ENCODE results near the gene HSPB6.

HSPB6 gene

GRCh38 chr19:35760711-35761349, 4.0 kb upstream of the HSPB6 start:
- H2BK15ac ChIP-seq (ENCODE audit: low read depth, poor library complexity, severe bottlenecking): no peak overlapping the region
- no peak overlapping the region for H3K23ac ChIP-seq (ENCODE audit: low read length in 2 of 2)
- no peak overlapping the region for H3K9ac ChIP-seq (ENCODE audit: low read length)
- no peak overlapping the region for H3K4ac ChIP-seq (ENCODE audit: low read depth in 1 of 2, low read length in 2 of 2)
- H3K4me1 ChIP-seq (ENCODE audit: control insufficient read depth, insufficient read depth, low read depth, low read length): peaks cover 31% of the 10 kb centered on the region
- H3K4me3 ChIP-seq (ENCODE audit: insufficient read depth in 1 of 2, low read depth in 1 of 2, low read length in 2 of 2): no peak overlapping the region
- no peak overlapping the region for H2AK5ac ChIP-seq (ENCODE audit: low read length, severe bottlenecking)
- H2BK12ac ChIP-seq (ENCODE audit: low read length in 2 of 2): no peak overlapping the region
- H3K27me3 ChIP-seq (ENCODE audit: control insufficient read depth in 1 of 2, insufficient read depth in 1 of 2, low read length in 2 of 2): no peaks in the 10 kb centered on the region
- peaks cover 49 to 51% of the 10 kb centered on the region in 2 experiments for H3K36me3 ChIP-seq (ENCODE audit: control insufficient read depth in 1 of 2, insufficient read depth in 2 of 2, low read depth in 1 of 2, low read length in 2 of 2)
- no peak overlapping the region for H4K91ac ChIP-seq (ENCODE audit: low read length)
- no peak overlapping the region for H3K4me2 ChIP-seq (ENCODE audit: low read length, poor library complexity, severe bottlenecking)
- no peak overlapping the region for H3K27ac ChIP-seq (ENCODE audit: low read length, poor library complexity, severe bottlenecking)
- no peak overlapping the region for H2BK5ac ChIP-seq (ENCODE audit: low read depth, low read length, poor library complexity, severe bottlenecking)
- no peak for DNase-seq
- H3K79me1 ChIP-seq (replicated peaks; ENCODE audit: low read length, poor library complexity, severe bottlenecking): peaks cover 26% of the 10 kb centered on the region
- H2BK120ac ChIP-seq (ENCODE audit: low read depth, low read length): no peak overlapping the region
- H3K14ac ChIP-seq (ENCODE audit: low read length in 2 of 2): no peak overlapping the region
- whole genome bisulfite sequencing: over 99% methylated on average over 4 of the region's 4 CpGs
- no peaks in the 10 kb centered on the region for H3K9me3 ChIP-seq (ENCODE audit: control insufficient read depth, low read length)
- no peak overlapping the region for H4K8ac ChIP-seq (ENCODE audit: low read length)
- no peak overlapping the region for H3K18ac ChIP-seq (ENCODE audit: low read depth in 1 of 2, low read length in 2 of 2)
- no peak overlapping the region for H2AFZ ChIP-seq (ENCODE audit: low read depth, low read length)

- no peaks in the 10 kb centered on the region for H3K9me3 ChIP-seq (ENCODE audit: control insufficient read depth, low read length)
- no peak for DNase-seq
- H4K8ac ChIP-seq (ENCODE audit: low read length): no peak overlapping the region
- no peaks in the 10 kb centered on the region for H3K27me3 ChIP-seq (ENCODE audit: control insufficient read depth in 1 of 2, insufficient read depth in 1 of 2, low read length in 2 of 2)
- H3K23ac ChIP-seq (ENCODE audit: low read length in 2 of 2): no peak overlapping the region
- peak overlapping the region; percentile 18 for H3K9ac ChIP-seq (ENCODE audit: low read length)
- peaks cover 29% of the 10 kb centered on the region for H3K79me1 ChIP-seq (replicated peaks; ENCODE audit: low read length, poor library complexity, severe bottlenecking)
- no peak overlapping the region for H2BK12ac ChIP-seq (ENCODE audit: low read length in 2 of 2)
- no peak overlapping the region for H3K14ac ChIP-seq (ENCODE audit: low read length in 2 of 2)
- no peak overlapping the region for H2AFZ ChIP-seq (ENCODE audit: low read depth, low read length)
- no peak overlapping the region for H2BK5ac ChIP-seq (ENCODE audit: low read depth, low read length, poor library complexity, severe bottlenecking)
- WGBS: 100% methylated on average over 2 of the region's 2 CpGs
- H4K91ac ChIP-seq (ENCODE audit: low read length): no peak overlapping the region
- H3K4me3 ChIP-seq (ENCODE audit: insufficient read depth in 1 of 2, low read depth in 1 of 2, low read length in 2 of 2): peak overlapping the region in 1 of 2 experiments; percentile 99
- H3K4me2 ChIP-seq (ENCODE audit: low read length, poor library complexity, severe bottlenecking): no peak overlapping the region
- H2BK15ac ChIP-seq (ENCODE audit: low read depth, poor library complexity, severe bottlenecking): no peak overlapping the region
- no peak overlapping the region for H2AK5ac ChIP-seq (ENCODE audit: low read length, severe bottlenecking)
- no peak overlapping the region for H2BK120ac ChIP-seq (ENCODE audit: low read depth, low read length)
- peaks cover 38% of the 10 kb centered on the region for H3K4me1 ChIP-seq (ENCODE audit: control insufficient read depth, insufficient read depth, low read depth, low read length)
- H3K27ac ChIP-seq (ENCODE audit: low read length, poor library complexity, severe bottlenecking): no peak overlapping the region
- H3K4ac ChIP-seq (ENCODE audit: low read depth in 1 of 2, low read length in 2 of 2): no peak overlapping the region
- peaks cover 38 to 53% of the 10 kb centered on the region in 2 experiments for H3K36me3 ChIP-seq (ENCODE audit: control insufficient read depth in 1 of 2, insufficient read depth in 2 of 2, low read depth in 1 of 2, low read length in 2 of 2)
- no peak overlapping the region for H3K18ac ChIP-seq (ENCODE audit: low read depth in 1 of 2, low read length in 2 of 2)
These were observed 2.9 kb upstream of the HSPB6 start for GRCh38 chr19:35759697-35760096.

DNA sequence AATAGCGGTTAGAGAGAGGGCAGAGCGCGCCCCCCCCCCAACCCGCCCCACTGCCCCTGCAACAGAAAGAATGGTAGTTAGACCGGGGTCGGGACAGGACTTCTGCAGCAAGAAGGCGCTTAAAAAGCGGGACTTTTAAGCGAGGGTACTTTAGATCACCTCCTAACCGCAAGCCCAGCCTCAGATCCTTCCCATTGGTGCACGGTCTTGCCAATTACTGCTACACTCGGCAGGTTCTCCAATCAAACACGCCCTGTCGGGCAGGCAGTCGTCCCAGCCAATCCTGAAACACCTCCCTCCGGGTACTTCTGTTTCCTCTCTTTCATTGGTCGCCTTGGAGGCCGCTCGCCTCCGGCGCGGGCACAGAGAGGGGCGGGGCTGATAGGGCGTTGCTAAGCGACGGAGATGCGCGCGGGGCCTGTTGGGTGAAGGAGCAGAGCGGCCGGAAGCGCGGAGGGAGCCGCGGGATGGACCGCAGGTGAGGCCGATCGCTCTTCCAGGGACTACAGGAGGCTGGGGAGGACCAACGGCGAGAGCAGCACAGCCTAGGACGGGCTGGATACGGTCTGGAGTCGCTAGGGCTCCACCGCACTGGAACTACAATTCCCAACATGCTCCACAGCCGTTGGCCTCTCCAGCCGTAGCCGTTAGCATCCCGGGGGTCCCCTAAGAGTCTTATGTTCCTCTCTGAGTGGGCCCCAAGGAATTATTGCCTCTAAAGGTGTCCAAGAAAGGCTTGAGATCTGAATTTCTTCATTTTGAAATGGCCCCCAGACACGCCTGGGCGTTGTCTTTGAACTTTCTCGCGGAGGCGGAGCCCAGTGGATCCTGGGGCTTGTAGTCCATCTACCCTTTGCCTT, 1.1 kb upstream of the HSPB6 start, which contains the start of gene PROSER3:
Gene PROSER3, plus strand, starts transcription at position 428 of the 860 bp plus-strand sequence. Its CDS starts 40 bp downstream, at position 468.
- Histone ChIP-seq H3K36me3 (ENCODE audit: control insufficient read depth in 1 of 2, insufficient read depth in 2 of 2, low read depth in 1 of 2, low read length in 2 of 2) (peaks cover 45 to 61% of the 10 kb centered on the region in 2 experiments), H2BK5ac (ENCODE audit: low read depth, low read length, poor library complexity, severe bottlenecking) (peak within 1 kb of the TSS; percentile 87), H2BK12ac (ENCODE audit: low read length in 2 of 2) (peak within 1 kb of the TSS; percentile 23 to 69), H3K27ac (ENCODE audit: low read length, poor library complexity, severe bottlenecking) (peak within 1 kb of the TSS; percentile 97), H3K18ac (ENCODE audit: low read depth in 1 of 2, low read length in 2 of 2) (peak within 1 kb of the TSS; percentile 100), H3K9ac (ENCODE audit: low read length) (peak within 1 kb of the TSS; percentile 99), H3K14ac (ENCODE audit: low read length in 2 of 2) (peak within 1 kb of the TSS in 1 of 2 experiments; percentile 93), H2AK5ac (ENCODE audit: low read length, severe bottlenecking) (peak within 1 kb of the TSS; percentile 79), H2AFZ (ENCODE audit: low read depth, low read length) (peak within 1 kb of the TSS; percentile 43), H2BK15ac (ENCODE audit: low read depth, poor library complexity, severe bottlenecking) (peak within 1 kb of the TSS; percentile 98), H3K23ac (ENCODE audit: low read length in 2 of 2) (peak within 1 kb of the TSS in 1 of 2 experiments; percentile 81), H3K79me1 (replicated peaks; ENCODE audit: low read length, poor library complexity, severe bottlenecking) (peaks cover 32% of the 10 kb centered on the region), H3K4me3 (ENCODE audit: insufficient read depth in 1 of 2, low read depth in 1 of 2, low read length in 2 of 2) (peak within 1 kb of the TSS; percentile 97 to 99), H3K4me1 (ENCODE audit: control insufficient read depth, insufficient read depth, low read depth, low read length) (peaks cover 38% of the 10 kb centered on the region), H3K27me3 (ENCODE audit: control insufficient read depth in 1 of 2, insufficient read depth in 1 of 2, low read length in 2 of 2) (no peaks in the 10 kb centered on the region), H3K9me3 (ENCODE audit: control insufficient read depth, low read length) (no peaks in the 10 kb centered on the region), H4K91ac (ENCODE audit: low read length) (peak within 1 kb of the TSS; percentile 100), H3K4ac (ENCODE audit: low read depth in 1 of 2, low read length in 2 of 2) (peak within 1 kb of the TSS; percentile 99 to 100), H4K8ac (ENCODE audit: low read length) (peak within 1 kb of the TSS; percentile 99), H3K4me2 (ENCODE audit: low read length, poor library complexity, severe bottlenecking) (peak within 1 kb of the TSS; percentile 83), H2BK120ac (ENCODE audit: low read depth, low read length) (peak within 1 kb of the TSS; percentile 96)
- WGBS: under 1% methylated on average over 52 of the region's 53 CpGs
- DNase-seq: peak; percentile 100

GRCh38 chr19:35757231-35757748, 461 bp upstream of the HSPB6 start:
- Histone ChIP-seq H2AFZ (ENCODE audit: low read depth, low read length) (no peak overlapping the region), H3K9me3 (ENCODE audit: control insufficient read depth, low read length) (no peaks in the 10 kb centered on the region), H2BK12ac (ENCODE audit: low read length in 2 of 2) (peak overlapping the region in 1 of 2 experiments; percentile 69), H4K91ac (ENCODE audit: low read length) (peak overlapping the region; percentile 100), H2BK5ac (ENCODE audit: low read depth, low read length, poor library complexity, severe bottlenecking) (peak overlapping the region; percentile 87), H3K4me3 (ENCODE audit: insufficient read depth in 1 of 2, low read depth in 1 of 2, low read length in 2 of 2) (peak overlapping the region in 1 of 2 experiments; percentile 99), H3K4me2 (ENCODE audit: low read length, poor library complexity, severe bottlenecking) (peak overlapping the region; percentile 63), H3K79me1 (replicated peaks; ENCODE audit: low read length, poor library complexity, severe bottlenecking) (peaks cover 37% of the 10 kb centered on the region), H3K4ac (ENCODE audit: low read depth in 1 of 2, low read length in 2 of 2) (peak overlapping the region; percentile 99 to 100), H2BK120ac (ENCODE audit: low read depth, low read length) (peak overlapping the region; percentile 96), H3K18ac (ENCODE audit: low read depth in 1 of 2, low read length in 2 of 2) (peak overlapping the region; percentile 100), H2AK5ac (ENCODE audit: low read length, severe bottlenecking) (peak overlapping the region; percentile 69), H2BK15ac (ENCODE audit: low read depth, poor library complexity, severe bottlenecking) (peak overlapping the region; percentile 80), H3K9ac (ENCODE audit: low read length) (peak overlapping the region; percentile 99), H3K4me1 (ENCODE audit: control insufficient read depth, insufficient read depth, low read depth, low read length) (peaks cover 38% of the 10 kb centered on the region), H3K23ac (ENCODE audit: low read length in 2 of 2) (no peak overlapping the region), H3K36me3 (ENCODE audit: control insufficient read depth in 1 of 2, insufficient read depth in 2 of 2, low read depth in 1 of 2, low read length in 2 of 2) (peaks cover 50 to 68% of the 10 kb centered on the region in 2 experiments), H4K8ac (ENCODE audit: low read length) (peak overlapping the region; percentile 93), H3K14ac (ENCODE audit: low read length in 2 of 2) (no peak overlapping the region), H3K27me3 (ENCODE audit: control insufficient read depth in 1 of 2, insufficient read depth in 1 of 2, low read length in 2 of 2) (no peaks in the 10 kb centered on the region), H3K27ac (ENCODE audit: low read length, poor library complexity, severe bottlenecking) (peak overlapping the region; percentile 93)
- 2% methylated on average over 18 of the region's 19 CpGs for WGBS
- DNase-seq: peak; percentile 99

All from mesenchymal stem cell (in vitro differentiated cells and primary cell).